Nephron (organoid): Measurements from ENCODE around the gene SERPINB5.
A peak's percentile ranks its signal among the peaks of the same experiment; 100 is the strongest.

Experiments
- H3K27ac Mint-ChIP-seq, 3 experiments: 2 replicates each; pipeline ENCODE4 v1.8.0; 2020; ENCODE audit warnings: mixed read lengths in 3 of 3, mild to moderate bottlenecking in 2 of 3, moderate library complexity in 1 of 3
- H3K27me3 Mint-ChIP-seq: 2 replicates; pipeline ENCODE4 v1.8.0; 2021; ENCODE audit warnings: low read depth, mild to moderate bottlenecking, moderate library complexity, mixed read lengths
- H3K36me3 Mint-ChIP-seq: 2 replicates; pipeline ENCODE4 v1.8.0; 2020; ENCODE audit warnings: low read depth, mixed read lengths
- H3K4me1 Mint-ChIP-seq: 2 replicates; pipeline ENCODE4 v1.8.0; 2020; ENCODE audit warnings: mixed read lengths
- H3K4me3 Mint-ChIP-seq, 3 experiments: 2 replicates each; pipeline ENCODE4 v1.8.0; 2020; ENCODE audit warnings: mild to moderate bottlenecking in 3 of 3, mixed read lengths in 3 of 3, moderate library complexity in 2 of 3
- H3K9me3 Mint-ChIP-seq: 2 replicates; pipeline ENCODE4 v1.8.0; 2020; ENCODE audit warnings: mixed read lengths
- CTCF ChIP-seq, 3 experiments: fragments of 200-600 bp; sonication (generic); IDR thresholded peaks; one replicate each; pipeline ENCODE4 v1.5.0; 2021; ENCODE audit warnings: antibody characterized with exemption in 3 of 3; ENCODE audit not compliant: unreplicated experiment in 3 of 3

SERPINB5 gene

DNA sequence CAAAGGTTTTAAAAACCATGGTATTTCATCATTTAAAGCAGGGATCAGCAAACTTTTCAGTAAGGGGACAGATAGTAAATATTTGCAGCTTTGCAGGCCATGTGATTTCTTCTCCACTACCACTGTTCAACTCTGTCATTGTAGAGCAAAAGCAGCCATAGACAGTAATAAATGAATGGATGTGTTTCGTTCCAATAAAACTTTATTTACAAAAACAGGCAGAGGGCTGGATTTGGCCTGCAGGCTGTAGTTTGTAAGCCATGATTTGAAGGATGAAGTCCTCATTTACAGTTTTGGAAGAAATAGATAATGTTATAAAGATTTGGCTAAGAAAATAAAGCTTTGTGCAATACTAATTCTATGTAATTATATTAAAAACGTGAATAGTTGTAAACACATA lies 67.3 kb downstream of the SERPINB5 start:
- Mint-ChIP-seq H3K36me3 (no peaks in the 10 kb centered on the region), H3K9me3 (peaks cover 5% of the 10 kb centered on the region), H3K4me1 (peaks cover 17% of the 10 kb centered on the region), H3K4me3 (no peak overlapping the region), H3K27ac (no peak overlapping the region), H3K27me3 (peaks cover 11% of the 10 kb centered on the region)
- no peak for TF ChIP-seq CTCF (IDR thresholded peaks at IDR 0.05; ENCODE audit: unreplicated experiment in 3 of 3)

GRCh38 chr18:63545000-63545399 lies 68.2 kb downstream of the SERPINB5 start:
- peaks cover 14% of the 10 kb centered on the region for H3K4me1 Mint-ChIP-seq
- peaks cover 11% of the 10 kb centered on the region for H3K27me3 Mint-ChIP-seq
- peaks cover 3% of the 10 kb centered on the region for H3K9me3 Mint-ChIP-seq
- no peaks in the 10 kb centered on the region for H3K36me3 Mint-ChIP-seq
- no peak overlapping the region for H3K4me3 Mint-ChIP-seq
- H3K27ac Mint-ChIP-seq, result peak overlapping the region in 2 of 3 experiments; percentile 6 to 76
- no peak for TF ChIP-seq CTCF (IDR thresholded peaks at IDR 0.05; ENCODE audit: unreplicated experiment in 3 of 3)

GRCh38 chr18:63550068-63550467 lies 73.3 kb downstream of the SERPINB5 start:
- no peaks in the 10 kb centered on the region for H3K9me3 Mint-ChIP-seq
- no peak overlapping the region for H3K4me3 Mint-ChIP-seq
- H3K27ac Mint-ChIP-seq, result no peak overlapping the region
- H3K36me3 Mint-ChIP-seq, result no peaks in the 10 kb centered on the region
- H3K27me3 Mint-ChIP-seq, result no peaks in the 10 kb centered on the region
- peaks cover 26% of the 10 kb centered on the region for H3K4me1 Mint-ChIP-seq
- TF ChIP-seq CTCF (IDR thresholded peaks at IDR 0.05; ENCODE audit: unreplicated experiment in 3 of 3), result no peak

DNA sequence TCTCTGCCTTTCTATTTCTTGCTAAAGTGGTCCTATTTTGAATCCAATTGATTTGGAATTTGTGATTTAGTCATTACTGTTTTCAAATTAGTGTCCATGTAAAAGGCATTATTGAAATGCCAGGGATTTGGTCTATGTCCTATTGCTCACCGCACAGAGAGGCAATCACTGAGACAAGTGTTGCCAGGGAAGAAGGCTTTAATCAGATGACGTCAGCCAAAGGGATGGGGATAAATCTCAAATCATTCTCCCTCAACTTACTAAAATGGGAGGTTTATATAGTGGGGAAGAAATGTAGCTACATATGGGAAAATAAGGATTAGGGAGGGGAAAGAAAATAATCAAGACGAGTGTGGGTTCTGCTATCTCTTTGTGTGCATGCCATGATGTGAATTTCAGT lies 75.0 kb downstream of the SERPINB5 start:
- H3K27me3 Mint-ChIP-seq, result no peaks in the 10 kb centered on the region
- no peak overlapping the region for H3K4me3 Mint-ChIP-seq
- peaks cover 22% of the 10 kb centered on the region for H3K4me1 Mint-ChIP-seq
- no peaks in the 10 kb centered on the region for H3K36me3 Mint-ChIP-seq
- no peak for TF ChIP-seq CTCF (IDR thresholded peaks at IDR 0.05; ENCODE audit: unreplicated experiment in 3 of 3)
- no peak overlapping the region for H3K27ac Mint-ChIP-seq
- no peaks in the 10 kb centered on the region for H3K9me3 Mint-ChIP-seq

- Mint-ChIP-seq H3K27ac (peak overlapping the region in 2 of 3 experiments; percentile 1 to 2), H3K9me3 (no peaks in the 10 kb centered on the region), H3K27me3 (no peaks in the 10 kb centered on the region), H3K4me3 (no peak overlapping the region), H3K36me3 (no peaks in the 10 kb centered on the region), H3K4me1 (peaks cover 22% of the 10 kb centered on the region)
- no peak for TF ChIP-seq CTCF (IDR thresholded peaks at IDR 0.05; ENCODE audit: unreplicated experiment in 3 of 3)
Observed at GRCh38 chr18:63552581-63552980, 75.8 kb downstream of the SERPINB5 start.

DNA sequence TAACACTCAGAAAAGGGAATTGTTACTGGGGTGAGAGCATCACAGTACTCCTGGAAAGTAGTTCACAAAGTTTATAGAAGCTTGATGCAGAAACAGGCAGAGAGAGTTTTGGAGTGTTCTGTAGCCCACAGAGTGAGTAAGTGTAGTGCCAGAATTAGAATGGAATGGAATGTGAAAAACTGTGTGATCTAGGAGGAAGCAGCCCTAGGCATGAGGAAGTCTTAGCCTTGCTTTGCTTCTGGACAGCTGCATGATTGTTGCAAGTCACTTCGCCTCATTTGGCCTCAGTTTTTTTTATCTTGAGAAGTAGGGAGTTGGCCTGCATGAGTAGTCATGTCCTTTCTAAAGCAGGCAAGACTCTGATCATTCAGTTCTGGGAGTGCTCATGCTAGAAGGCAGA lies 76.3 kb downstream of the SERPINB5 start:
- H3K27ac Mint-ChIP-seq, result peak overlapping the region in 2 of 3 experiments; percentile 2 to 12
- TF ChIP-seq CTCF (IDR thresholded peaks at IDR 0.05; ENCODE audit: unreplicated experiment in 3 of 3), result no peak

More for the DNA sequence above, 76.3 kb downstream of the SERPINB5 start:
- Mint-ChIP-seq H3K4me1 (peaks cover 22% of the 10 kb centered on the region), H3K36me3 (no peaks in the 10 kb centered on the region), H3K27me3 (no peaks in the 10 kb centered on the region), H3K4me3 (no peak overlapping the region), H3K9me3 (no peaks in the 10 kb centered on the region)
